ENCODE measurements around the gene DSCAM.

Gene DSCAM

GRCh38 chr21:40021558-40022351, 825.2 kb downstream of the DSCAM start:
- DNase-seq = no peak

DNA sequence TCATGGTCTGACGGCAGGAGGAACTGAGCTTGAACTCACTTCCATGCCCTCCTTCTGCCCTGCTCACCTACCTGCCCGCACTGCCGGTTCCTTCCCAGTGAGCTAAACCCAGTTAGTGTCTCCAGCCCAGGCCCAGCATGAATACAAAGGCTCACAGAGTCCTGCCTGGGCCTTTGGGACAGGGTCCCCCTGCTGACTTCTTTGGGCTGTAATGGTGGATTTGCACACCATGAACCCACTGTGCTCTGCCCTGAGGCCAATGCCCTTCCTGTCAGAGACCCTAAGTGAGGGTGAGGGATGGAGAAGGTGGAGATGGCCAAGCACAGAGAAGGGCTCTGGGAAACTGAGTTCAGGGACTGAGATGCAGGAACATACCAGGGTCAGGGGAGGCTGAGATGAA, 826.3 kb downstream of the DSCAM start:
- DNase-seq = no peak

DNA sequence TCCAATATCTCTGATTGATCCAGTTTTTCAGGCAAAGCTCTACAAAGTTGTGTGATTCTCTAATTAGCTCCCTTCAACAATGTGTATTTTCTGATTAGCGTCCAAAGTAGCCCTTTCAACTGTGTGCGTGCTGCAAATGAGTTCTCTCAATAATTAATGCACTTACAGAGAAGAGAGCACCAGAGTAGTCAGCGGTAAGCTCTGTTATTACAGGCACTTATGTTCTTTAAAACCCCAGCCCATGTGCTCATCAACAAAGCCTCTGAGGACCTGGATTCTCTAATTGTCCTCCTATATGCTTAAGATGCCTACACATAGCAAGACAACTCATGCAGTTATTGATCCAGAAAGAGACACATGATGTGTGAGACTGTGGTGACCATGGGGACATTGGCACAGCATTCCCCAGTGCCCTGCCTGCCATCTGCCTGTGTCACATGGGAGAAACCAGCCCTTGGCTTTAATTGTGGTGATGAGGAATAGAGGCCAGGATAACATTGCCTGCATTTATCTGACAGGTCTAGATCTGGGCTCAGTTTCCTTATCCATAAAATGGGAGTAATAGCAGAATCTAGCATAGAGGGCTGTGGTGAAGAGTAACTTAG, 828.0 kb downstream of the DSCAM start:
- no peak for DNase-seq

DNA sequence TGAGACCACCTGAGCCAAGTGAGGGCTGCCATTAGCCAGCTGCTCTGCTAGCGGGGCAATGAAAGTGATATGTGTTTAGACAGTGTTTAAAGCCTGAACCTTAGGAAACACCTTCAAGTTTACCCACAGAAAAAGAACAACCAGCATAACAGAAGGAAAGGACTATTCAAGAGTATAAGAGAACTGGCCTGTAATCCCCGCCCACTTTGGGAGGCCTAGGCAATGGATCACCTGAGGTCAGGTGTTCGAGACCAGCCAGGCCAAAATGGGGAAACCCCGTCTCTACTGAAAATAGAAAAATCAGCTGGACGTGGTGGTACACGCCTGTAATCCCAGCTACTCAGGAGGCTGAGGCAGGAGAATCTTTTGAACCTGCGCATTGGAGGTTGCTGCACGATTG, 830.3 kb downstream of the DSCAM start:
- no peak for DNase-seq

DNA sequence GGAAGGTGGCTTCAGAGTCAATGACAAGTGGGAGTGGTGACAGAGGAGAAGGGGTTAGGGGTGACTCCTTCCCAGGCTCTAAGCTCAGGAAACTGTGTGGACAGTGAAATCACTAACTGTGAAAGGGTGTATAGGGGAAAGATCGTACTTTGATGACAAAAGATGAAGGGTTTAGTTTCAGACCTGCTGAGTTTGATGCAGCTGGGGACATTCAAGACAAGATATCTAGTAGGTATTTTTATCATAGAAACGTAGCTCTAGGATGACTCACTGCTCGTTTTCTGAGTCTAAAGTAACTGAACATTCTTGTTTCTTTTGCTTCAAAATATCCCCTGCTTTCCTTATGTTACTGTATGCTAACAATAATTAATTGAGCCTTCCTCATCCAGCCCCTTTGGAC, 830.7 kb downstream of the DSCAM start:
- no peak for DNase-seq

GRCh38 chr21:40015818-40016217, 831.1 kb downstream of the DSCAM start:
- DNase-seq = no peak

GRCh38 chr21:40014394-40014793, 832.6 kb downstream of the DSCAM start:
- no peak for DNase-seq

- no peak for DNase-seq
Observed at GRCh38 chr21:40013001-40013735, 833.8 kb downstream of the DSCAM start.

DNA sequence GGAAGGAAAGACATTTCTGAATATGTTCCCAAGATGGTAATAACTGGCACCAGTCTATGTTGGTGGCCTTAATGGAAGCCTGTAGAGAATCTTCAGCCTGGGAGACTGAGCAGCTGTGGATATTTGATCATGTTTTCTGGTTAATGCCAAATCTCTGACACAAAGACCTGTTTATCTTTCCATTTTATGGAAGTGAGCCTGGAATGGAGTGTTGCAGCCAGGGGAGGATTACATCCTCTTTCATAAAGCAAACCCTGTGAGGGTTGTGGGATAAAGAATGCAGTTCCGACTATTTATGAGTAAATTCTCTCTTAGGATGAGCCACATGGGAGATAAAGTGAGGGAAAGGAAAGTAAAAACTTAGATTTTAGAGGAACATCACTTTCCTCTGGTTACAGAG, 835.6 kb downstream of the DSCAM start:
- no peak for DNase-seq

- no peak for DNase-seq
Observed at GRCh38 chr21:40002978-40003377, 844.0 kb downstream of the DSCAM start.

GRCh38 chr21:39984286-39984991, 862.5 kb downstream of the DSCAM start:
- no peak for DNase-seq

GRCh38 chr21:39980241-39980820, 866.6 kb downstream of the DSCAM start:
- no peak for DNase-seq

DNA sequence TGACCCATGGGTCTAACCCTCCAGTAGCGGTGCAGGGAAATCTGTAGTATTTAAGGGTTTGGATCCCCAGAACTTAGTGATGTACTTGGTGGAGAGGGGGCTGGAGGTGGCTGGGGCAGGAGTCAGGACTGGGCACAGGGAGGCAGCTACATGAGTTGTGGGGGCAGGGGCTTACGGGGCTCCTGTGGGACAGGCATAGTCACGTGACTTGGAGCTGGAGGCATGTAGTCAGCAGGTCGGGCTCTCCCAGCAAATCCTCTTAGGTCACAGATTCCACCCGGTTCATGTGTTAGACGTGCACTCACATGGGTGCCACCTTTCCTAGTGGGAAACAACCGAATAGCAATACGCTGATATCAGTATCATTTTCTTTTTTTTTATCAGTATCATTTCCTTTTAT, 867.6 kb downstream of the DSCAM start:
- DNase-seq = no peak

DNA sequence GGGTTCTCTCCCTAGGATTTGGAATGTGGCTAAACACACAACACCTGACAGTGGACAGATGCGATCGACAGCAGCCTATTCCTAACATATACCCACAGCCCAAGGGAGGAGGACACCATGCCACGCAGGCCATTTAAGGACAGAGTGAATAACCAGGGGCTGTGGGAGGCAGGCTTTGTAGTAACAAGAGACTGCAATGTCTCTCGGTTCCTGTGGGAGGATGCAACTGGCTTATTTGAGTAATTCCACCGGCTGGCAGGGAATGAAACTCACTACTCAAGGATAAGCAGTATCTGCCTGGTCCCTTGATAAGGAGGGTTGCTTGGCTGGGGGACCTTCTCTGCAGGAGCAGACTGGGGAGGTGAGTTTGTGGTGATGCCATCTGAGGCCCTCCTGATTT, 870.2 kb downstream of the DSCAM start:
- DNase-seq = no peak

GRCh38 chr21:39972976-39973770, 873.8 kb downstream of the DSCAM start:
- no peak for DNase-seq

DNA sequence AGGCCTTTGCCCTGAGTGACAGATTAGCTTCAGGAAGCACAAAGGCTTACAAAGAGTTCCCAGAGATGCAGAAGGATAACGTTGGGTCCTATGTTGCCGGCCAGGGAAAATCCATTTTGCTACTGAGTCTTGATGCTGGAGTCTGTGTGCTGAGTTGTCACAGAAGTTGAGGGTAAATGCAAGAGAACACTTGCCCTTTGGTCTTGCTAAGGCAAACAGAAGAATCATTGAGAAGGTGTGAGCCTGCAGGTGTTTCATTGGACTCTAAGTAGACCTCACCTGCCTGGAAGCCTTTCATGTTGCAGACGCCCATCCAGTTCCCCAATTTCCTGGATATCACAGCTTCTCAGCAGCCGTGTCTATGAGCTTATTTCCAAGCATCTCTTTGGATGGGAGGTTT, 874.5 kb downstream of the DSCAM start:
- DNase-seq = no peak

DNA sequence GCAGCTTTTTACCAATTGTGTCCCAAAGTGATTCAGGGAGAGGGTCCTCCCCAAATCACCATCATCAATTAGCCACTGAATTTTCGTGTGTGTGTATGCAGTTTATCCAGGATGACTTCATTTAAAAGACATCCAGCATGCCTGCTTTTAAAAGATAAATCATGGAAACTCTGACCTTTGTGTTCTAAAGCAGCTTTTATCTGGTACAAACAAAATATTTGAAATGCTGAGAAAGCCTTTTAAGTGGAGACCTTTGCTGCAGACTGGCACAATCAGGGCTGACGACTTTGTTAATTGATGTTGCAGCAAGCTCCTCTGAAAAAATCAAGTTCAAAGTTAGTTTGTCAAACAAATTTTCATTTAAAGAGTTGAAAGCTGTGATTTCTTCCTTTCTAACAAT, 875.0 kb downstream of the DSCAM start:
- no peak for DNase-seq

DNA sequence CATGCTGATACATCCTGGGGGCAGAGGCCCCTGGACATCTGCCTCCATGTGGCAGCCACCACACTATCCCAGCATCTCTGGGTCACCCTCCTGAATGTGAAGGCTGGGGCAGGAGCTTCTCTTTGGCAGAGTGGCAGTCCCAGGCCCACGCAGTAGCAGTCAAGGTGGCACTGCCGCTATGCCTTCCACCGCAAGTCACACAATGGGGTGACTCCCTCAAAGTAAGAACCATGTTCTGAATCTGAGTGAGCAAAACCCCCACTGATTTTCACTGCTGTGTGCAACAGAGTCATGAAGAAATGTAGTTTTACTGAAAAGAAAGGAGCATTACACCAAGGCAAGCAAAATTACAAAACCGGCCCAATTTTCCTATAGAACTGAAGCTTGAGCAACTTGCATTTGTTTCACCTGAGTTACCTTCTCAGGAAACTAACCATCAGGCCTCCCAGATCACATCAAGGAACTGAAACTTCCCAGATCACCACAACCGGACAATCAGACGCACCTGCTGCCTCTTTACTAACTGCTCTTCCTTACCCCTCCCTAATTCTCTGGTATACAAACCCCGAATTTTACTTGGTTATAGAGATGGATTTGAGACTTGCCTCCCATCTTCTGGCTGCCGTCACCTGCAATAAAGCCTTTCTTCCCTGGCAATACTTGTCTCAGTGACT, 877.1 kb downstream of the DSCAM start:
- no peak for DNase-seq

GRCh38 chr21:39968010-39968409, 878.9 kb downstream of the DSCAM start:
- no peak for DNase-seq

GRCh38 chr21:39966786-39967185, 880.2 kb downstream of the DSCAM start:
- no peak for DNase-seq

GRCh38 chr21:39965026-39965425, 881.9 kb downstream of the DSCAM start:
- no peak for DNase-seq

- DNase-seq = no peak
Observed at GRCh38 chr21:39961251-39961650, 885.7 kb downstream of the DSCAM start.

Measured in CD4-positive, alpha-beta T cell treated with Interleukin-17A for 4 hours (primary cell).